Measurements from ENCODE around the gene VAMP1.

The VAMP1 gene

DNA sequence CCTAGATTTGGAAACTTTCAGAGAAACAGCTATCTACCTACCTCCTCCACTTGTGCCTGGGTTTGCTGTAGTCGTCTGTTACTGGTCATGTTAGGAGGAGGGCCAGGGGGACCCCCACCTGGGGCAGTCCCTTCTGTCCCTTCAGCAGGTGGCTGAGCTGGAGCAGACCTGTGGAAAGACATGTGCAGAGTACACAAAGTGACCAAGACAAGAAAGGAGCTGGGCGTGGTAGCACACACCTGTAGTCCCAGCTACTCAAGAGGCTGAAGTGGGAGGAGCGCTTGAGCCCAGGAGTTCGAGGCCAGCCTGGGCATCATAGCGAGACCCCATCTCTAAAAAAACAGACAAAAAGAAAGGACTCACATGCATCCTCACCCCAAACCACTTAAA lies 4.3 kb downstream of the VAMP1 start:
- no peaks in the 10 kb centered on the region for H3K27me3 ChIP-seq (ENCODE audit: insufficient read depth, poor library complexity, severe bottlenecking)
- no peak overlapping the region for H3K4me3 ChIP-seq (replicated peaks; ENCODE audit: insufficient read depth, low read length)
- no peak for DNase-seq (ENCODE audit: low read depth in 1 of 2, low spot score in 1 of 2)
- H3K27ac ChIP-seq (replicated peaks): no peak overlapping the region
- TF ChIP-seq CTCF (IDR thresholded peaks at IDR 0.05; ENCODE audit: insufficient read depth, low read length) (no peak), SPI1 (IDR thresholded peaks at IDR 0.05; ENCODE audit: borderline replicate concordance, low read depth) (no peak), GABPA (IDR thresholded peaks at IDR 0.05; ENCODE audit: low read depth) (no peak), REST (IDR thresholded peaks at IDR 0.05; ENCODE audit: insufficient replicate concordance, low read depth) (no peak), POLR2AphosphoS5 (IDR thresholded peaks at IDR 0.05; ENCODE audit: low read depth) (no peak)

GRCh38 chr12:6465467-6466183 lies 4.9 kb downstream of the VAMP1 start:
- DNase-seq (ENCODE audit: low read depth in 1 of 2, low spot score in 1 of 2): peak in 1 of 2 experiments; percentile 58
- TF ChIP-seq POLR2AphosphoS5 (IDR thresholded peaks at IDR 0.05; ENCODE audit: low read depth) (no peak), SPI1 (IDR thresholded peaks at IDR 0.05; ENCODE audit: borderline replicate concordance, low read depth) (peak; percentile 15; the same call in 1 of the 2 replicates), CTCF (IDR thresholded peaks at IDR 0.05; ENCODE audit: insufficient read depth, low read length) (peak; percentile 91)
- Histone ChIP-seq H3K27ac (replicated peaks) (no peak overlapping the region), H3K27me3 (ENCODE audit: insufficient read depth, poor library complexity, severe bottlenecking) (no peaks in the 10 kb centered on the region), H3K4me3 (replicated peaks; ENCODE audit: insufficient read depth, low read length) (no peak overlapping the region)

DNA sequence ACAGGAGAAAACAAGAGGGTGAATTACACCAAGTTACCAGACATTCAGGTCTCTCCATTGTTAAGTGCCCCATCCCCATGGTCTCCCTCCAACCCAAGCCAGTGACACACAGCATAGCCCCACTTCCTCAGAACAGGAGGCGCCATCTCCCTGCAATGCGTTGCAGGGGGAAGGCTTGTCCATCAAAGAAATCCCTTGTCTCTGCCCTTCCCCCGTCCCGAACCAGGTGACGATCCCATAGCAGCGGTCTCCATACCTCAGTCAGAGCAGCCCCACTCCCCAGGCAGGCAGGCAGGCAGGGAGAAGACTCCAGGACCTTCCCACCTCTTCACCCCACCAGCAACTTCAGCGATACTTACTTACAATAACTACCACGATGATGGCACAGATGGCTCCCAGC lies 5.9 kb downstream of the VAMP1 start:
- H3K27ac ChIP-seq (replicated peaks): peak overlapping the region; percentile 87
- TF ChIP-seq REST (IDR thresholded peaks at IDR 0.05; ENCODE audit: insufficient replicate concordance, low read depth): no peak
- TF ChIP-seq GABPA (IDR thresholded peaks at IDR 0.05; ENCODE audit: low read depth): no peak
- TF ChIP-seq CTCF (IDR thresholded peaks at IDR 0.05; ENCODE audit: insufficient read depth, low read length): no peak
- TF ChIP-seq POLR2AphosphoS5 (IDR thresholded peaks at IDR 0.05; ENCODE audit: low read depth): no peak
- TF ChIP-seq SPI1 (IDR thresholded peaks at IDR 0.05; ENCODE audit: borderline replicate concordance, low read depth): no peak
- no peak for DNase-seq (ENCODE audit: low read depth in 1 of 2, low spot score in 1 of 2)
- H3K4me3 ChIP-seq (replicated peaks; ENCODE audit: insufficient read depth, low read length): no peak overlapping the region
- H3K27me3 ChIP-seq (ENCODE audit: insufficient read depth, poor library complexity, severe bottlenecking): no peaks in the 10 kb centered on the region

DNA sequence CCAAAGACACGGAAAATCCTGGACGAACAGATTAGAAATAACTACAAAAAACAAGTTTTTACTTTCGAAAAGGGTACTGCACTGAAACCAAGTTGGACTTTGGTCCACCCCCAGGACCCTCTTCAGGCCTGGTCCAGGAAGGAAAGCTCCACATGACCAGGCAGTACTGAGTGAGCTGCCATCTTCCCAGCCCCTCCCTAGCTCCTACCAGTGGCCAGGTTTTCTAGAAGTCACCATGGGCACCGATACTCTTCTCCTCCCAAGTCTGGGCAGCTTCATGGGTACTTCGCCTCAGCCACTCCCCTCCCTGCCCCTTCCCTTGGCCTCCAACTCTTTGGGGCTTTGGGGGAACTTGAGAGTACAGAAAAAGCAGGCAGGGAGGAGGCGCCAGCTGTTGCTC lies 6.6 kb downstream of the VAMP1 start:
- Histone ChIP-seq H3K4me3 (replicated peaks; ENCODE audit: insufficient read depth, low read length) (no peak overlapping the region), H3K27ac (replicated peaks) (peak overlapping the region; percentile 87), H3K27me3 (ENCODE audit: insufficient read depth, poor library complexity, severe bottlenecking) (no peaks in the 10 kb centered on the region)
- no peak for DNase-seq (ENCODE audit: low read depth in 1 of 2, low spot score in 1 of 2)
- TF ChIP-seq POLR2AphosphoS5 (IDR thresholded peaks at IDR 0.05; ENCODE audit: low read depth) (no peak), CTCF (IDR thresholded peaks at IDR 0.05; ENCODE audit: insufficient read depth, low read length) (no peak), SPI1 (IDR thresholded peaks at IDR 0.05; ENCODE audit: borderline replicate concordance, low read depth) (no peak), GABPA (IDR thresholded peaks at IDR 0.05; ENCODE audit: low read depth) (no peak), REST (IDR thresholded peaks at IDR 0.05; ENCODE audit: insufficient replicate concordance, low read depth) (no peak)

Measured in HL-60 (cell line).